Measurements from ENCODE around the gene TFEB.

Gene TFEB

DNA sequence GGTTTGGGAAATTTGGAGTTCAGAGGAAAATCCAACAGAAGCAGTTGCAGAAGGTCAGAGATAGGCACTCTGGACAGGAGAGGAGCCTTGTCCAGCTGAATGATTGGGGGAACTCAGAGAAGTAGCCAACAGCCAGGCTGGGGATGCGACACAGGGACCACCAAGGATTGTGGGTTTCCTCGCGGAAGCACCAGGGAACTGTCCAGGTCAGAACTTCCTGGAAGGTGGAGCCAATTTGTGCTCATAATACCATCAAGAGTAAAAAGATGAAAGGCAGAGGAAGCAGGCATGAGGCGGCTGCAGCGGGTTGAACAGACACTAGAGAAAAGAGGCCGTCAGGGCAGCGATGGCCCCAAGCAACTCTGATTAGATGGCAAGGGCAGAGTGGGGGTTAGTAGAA lies 63.4 kb downstream of the TFEB start:
- TF ChIP-seq, protein P1, sequence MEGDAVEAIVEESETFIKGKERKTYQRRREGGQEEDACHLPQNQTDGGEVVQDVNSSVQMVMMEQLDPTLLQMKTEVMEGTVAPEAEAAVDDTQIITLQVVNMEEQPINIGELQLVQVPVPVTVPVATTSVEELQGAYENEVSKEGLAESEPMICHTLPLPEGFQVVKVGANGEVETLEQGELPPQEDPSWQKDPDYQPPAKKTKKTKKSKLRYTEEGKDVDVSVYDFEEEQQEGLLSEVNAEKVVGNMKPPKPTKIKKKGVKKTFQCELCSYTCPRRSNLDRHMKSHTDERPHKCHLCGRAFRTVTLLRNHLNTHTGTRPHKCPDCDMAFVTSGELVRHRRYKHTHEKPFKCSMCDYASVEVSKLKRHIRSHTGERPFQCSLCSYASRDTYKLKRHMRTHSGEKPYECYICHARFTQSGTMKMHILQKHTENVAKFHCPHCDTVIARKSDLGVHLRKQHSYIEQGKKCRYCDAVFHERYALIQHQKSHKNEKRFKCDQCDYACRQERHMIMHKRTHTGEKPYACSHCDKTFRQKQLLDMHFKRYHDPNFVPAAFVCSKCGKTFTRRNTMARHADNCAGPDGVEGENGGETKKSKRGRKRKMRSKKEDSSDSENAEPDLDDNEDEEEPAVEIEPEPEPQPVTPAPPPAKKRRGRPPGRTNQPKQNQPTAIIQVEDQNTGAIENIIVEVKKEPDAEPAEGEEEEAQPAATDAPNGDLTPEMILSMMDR (IDR thresholded peaks at IDR 0.05; ENCODE audit: low read depth, low read length) = no peak
- no peak overlapping the region for H3K27ac ChIP-seq
- no peaks in the 10 kb centered on the region for H3K36me3 ChIP-seq
- H3K27me3 ChIP-seq (ENCODE audit: insufficient read depth, low read depth, severe bottlenecking) = no peaks in the 10 kb centered on the region
- no peak for DNase-seq
- H3K9me3 ChIP-seq (ENCODE audit: severe bottlenecking) = peaks cover 3% of the 10 kb centered on the region
- no peak overlapping the region for H3K4me3 ChIP-seq (ENCODE audit: low read depth, low read length)

DNA sequence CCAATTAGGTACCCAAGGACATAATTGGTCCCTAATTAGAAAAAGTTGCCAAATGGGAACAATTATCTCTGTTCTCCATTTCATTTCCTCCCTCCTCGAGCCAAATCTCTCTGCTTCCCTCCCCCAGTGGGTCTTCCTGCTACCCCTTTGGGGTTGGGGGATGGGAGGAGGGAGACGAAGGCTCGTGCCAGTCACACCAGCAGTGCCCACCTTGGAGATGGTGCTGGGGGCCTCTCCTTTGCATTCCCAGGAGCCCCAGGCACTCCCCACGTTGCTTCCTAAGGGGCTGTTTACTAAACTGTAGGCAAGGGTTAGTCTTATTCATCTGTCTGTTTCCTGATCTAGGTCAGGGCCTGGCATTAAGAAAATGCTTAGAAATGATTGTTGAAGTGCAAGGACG lies 64.0 kb downstream of the TFEB start:
- TF ChIP-seq, protein P1 (IDR thresholded peaks at IDR 0.05; ENCODE audit: low read depth, low read length) = no peak
- Histone ChIP-seq H3K27ac (no peak overlapping the region), H3K4me3 (ENCODE audit: low read depth, low read length) (no peak overlapping the region), H3K9me3 (ENCODE audit: severe bottlenecking) (peaks cover 3% of the 10 kb centered on the region), H3K27me3 (ENCODE audit: insufficient read depth, low read depth, severe bottlenecking) (no peaks in the 10 kb centered on the region), H3K36me3 (no peaks in the 10 kb centered on the region)
- DNase-seq = no peak

DNA sequence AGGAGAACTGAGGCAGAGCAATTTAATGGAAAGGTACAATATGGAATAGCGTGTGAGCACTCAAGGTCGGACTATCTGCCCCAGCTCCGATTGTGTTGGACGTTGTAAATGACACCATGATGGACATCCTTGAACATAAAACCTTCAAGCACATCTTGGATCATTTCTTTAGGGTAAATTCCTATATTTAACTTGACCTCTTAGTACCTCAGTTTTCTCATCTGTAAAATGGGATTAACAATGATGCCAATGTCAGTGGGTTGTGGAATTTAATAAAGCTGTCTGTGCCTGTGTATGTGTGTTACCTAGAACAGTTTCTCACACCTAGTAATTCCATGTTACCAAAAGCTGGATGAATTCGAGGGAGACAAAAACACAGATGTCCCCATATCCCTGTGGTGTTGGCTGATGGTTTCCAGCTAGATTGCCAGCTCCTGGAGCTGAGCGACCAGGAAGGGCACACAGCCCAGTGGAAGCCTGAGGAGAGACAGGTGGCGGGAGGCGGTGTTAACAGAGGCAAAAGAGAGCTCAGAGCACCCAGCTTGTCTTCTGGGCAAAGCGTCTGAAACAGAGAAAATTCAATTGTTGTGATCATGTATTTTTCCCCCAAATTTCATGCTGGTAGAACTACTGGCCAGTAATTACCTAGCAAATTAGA lies 64.6 kb downstream of the TFEB start:
- Histone ChIP-seq H3K27me3 (ENCODE audit: insufficient read depth, low read depth, severe bottlenecking) (no peaks in the 10 kb centered on the region), H3K9me3 (ENCODE audit: severe bottlenecking) (peaks cover 3% of the 10 kb centered on the region), H3K27ac (no peak overlapping the region), H3K36me3 (no peaks in the 10 kb centered on the region), H3K4me3 (ENCODE audit: low read depth, low read length) (no peak overlapping the region)
- TF ChIP-seq, protein P1 (IDR thresholded peaks at IDR 0.05; ENCODE audit: low read depth, low read length) = no peak
- no peak for DNase-seq

- Histone ChIP-seq H3K27ac (no peak overlapping the region), H3K9me3 (ENCODE audit: severe bottlenecking) (peaks cover 3% of the 10 kb centered on the region), H3K36me3 (no peaks in the 10 kb centered on the region), H3K4me3 (ENCODE audit: low read depth, low read length) (no peak overlapping the region), H3K27me3 (ENCODE audit: insufficient read depth, low read depth, severe bottlenecking) (no peaks in the 10 kb centered on the region)
- TF ChIP-seq, protein P1 (IDR thresholded peaks at IDR 0.05; ENCODE audit: low read depth, low read length) = no peak
- DNase-seq = no peak
Observed at GRCh38 chr6:41668968-41669367, 66.4 kb downstream of the TFEB start.

DNA sequence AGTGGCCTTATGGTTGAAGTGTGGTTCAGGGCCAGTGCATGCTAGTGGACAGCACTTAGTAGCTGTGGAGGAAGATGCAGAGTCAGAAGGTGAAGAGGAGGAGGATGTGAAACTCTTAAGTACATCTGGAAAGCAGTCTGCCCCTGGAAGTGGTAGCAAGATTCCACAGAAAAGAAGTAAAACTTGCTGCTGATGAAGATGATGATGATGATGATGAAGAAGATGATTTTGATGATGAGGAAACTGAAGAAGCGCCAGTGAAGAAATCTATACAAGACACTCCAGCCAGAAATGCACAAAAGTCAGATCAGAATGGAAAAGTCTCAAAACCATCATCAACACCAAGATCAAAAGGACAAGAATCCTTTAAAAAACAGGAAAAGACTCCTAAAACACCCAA lies 68.2 kb downstream of the TFEB start:
- no peak overlapping the region for H3K27ac ChIP-seq
- TF ChIP-seq, protein P1 (IDR thresholded peaks at IDR 0.05; ENCODE audit: low read depth, low read length) = no peak
- DNase-seq = no peak
- H3K36me3 ChIP-seq = no peaks in the 10 kb centered on the region
- H3K4me3 ChIP-seq (ENCODE audit: low read depth, low read length) = no peak overlapping the region
- H3K27me3 ChIP-seq (ENCODE audit: insufficient read depth, low read depth, severe bottlenecking) = no peaks in the 10 kb centered on the region
- H3K9me3 ChIP-seq (ENCODE audit: severe bottlenecking) = peaks cover 3% of the 10 kb centered on the region

DNA sequence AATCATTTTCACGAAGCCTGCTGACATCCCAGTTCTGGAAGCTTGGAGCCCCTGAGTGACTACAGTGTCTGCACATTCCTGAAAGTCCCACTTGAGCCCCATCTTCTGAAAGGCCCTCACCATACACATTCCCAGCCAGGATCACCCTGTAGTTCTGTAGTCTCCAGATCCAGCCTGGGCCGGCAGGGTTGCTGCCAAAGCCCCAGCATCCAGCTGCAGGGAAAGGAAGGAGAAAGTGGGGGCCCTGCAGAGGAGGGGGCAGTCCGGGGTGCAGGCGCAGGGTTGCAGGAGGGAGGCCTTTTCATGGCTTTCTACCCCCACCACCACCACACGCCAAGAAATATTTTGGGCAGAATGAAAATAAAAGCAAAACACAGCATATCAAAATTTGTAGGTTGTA lies 71.1 kb downstream of the TFEB start:
- Histone ChIP-seq H3K27me3 (ENCODE audit: insufficient read depth, low read depth, severe bottlenecking) (no peaks in the 10 kb centered on the region), H3K36me3 (no peaks in the 10 kb centered on the region), H3K4me3 (ENCODE audit: low read depth, low read length) (no peak overlapping the region), H3K9me3 (ENCODE audit: severe bottlenecking) (peaks cover 2% of the 10 kb centered on the region), H3K27ac (no peak overlapping the region)
- DNase-seq = no peak
- TF ChIP-seq, protein P1 (IDR thresholded peaks at IDR 0.05; ENCODE audit: low read depth, low read length) = no peak
